ENCODE measurements around the gene CACNA2D4.
A peak's percentile ranks its signal among the peaks of the same experiment; 100 is the strongest.

Gene CACNA2D4

DNA sequence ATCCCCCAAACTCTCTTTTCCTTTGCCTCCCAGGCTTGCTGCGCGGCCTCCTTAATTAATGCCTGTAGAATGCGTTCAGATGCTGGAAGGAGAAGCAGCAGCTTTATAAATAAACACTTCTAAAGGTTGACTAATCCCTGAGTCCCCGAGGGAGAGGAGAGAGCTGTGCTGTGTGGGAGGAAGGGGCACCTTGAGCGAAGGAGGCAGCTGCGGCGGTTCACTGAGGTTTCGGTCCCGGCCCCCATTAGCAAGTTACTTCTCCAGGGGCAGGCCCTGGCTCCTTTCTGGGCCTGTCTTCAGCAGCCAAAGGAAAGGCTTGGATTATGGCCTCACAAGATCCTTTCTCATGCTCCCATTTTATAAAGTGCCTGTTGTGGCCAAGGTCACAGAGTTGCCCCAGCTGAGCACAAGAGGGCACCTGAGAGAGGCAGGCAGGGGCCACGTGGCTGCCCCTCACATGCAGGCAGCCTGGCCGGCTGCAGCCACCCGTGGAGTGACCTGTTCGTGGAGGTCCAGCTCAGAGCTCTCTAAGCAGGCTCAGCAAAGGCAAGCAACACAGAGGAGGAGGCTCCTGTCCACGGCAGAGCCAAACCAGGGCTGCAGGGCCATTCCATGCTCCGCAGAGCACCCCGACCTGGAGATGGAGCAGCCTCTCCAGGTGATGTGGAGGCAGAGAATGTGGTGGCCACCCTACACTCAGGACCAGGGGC is 15.0 kb upstream of the CACNA2D4 start:
- no peak for DNase-seq (ENCODE audit: low spot score)

DNA sequence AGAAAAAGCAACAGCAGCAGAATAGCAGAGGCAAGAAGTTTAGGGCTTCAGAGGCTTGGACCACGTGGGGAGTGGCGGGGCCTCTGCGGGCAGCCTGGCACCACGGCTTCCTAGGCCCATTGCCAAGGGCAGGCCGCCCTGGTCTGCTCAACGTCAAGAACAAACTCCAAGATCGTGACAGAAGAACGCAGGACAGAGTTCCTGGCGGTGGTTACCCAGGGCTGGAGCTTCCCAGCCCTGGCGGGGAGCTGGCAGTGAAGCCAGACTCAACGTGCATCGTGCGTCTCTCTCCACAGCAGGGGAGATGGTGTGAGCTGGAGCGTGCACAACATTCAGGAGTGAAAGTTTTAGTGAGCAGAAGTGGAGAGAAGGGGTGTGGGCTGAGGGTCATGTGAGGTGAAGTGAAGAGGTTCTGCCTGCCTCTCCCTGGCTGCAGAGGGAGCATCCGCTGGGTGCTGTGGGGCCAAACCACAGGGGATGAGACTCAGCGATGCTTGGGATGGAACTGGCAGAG is 13.9 kb upstream of the CACNA2D4 start:
- DNase-seq (ENCODE audit: low spot score): no peak

DNA sequence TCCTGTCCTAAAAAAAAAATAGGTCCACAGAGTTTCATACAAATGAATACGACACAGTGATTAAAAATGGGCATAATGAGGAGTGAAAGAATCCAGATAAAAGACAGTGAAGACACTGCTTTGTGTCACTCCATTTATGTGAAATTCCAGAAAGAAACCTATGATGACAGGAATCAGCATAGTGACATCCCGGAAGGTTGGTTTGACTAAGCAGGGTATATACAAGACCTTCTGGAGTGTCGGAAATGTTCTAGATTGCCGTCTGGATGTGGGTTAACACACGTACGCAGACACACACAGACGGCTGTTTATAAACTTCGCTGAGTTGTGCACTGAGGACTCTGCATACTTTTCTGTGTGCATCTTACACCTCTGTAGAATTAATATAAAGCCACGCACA is 13.2 kb upstream of the CACNA2D4 start:
- DNase-seq (ENCODE audit: low spot score): no peak

DNA sequence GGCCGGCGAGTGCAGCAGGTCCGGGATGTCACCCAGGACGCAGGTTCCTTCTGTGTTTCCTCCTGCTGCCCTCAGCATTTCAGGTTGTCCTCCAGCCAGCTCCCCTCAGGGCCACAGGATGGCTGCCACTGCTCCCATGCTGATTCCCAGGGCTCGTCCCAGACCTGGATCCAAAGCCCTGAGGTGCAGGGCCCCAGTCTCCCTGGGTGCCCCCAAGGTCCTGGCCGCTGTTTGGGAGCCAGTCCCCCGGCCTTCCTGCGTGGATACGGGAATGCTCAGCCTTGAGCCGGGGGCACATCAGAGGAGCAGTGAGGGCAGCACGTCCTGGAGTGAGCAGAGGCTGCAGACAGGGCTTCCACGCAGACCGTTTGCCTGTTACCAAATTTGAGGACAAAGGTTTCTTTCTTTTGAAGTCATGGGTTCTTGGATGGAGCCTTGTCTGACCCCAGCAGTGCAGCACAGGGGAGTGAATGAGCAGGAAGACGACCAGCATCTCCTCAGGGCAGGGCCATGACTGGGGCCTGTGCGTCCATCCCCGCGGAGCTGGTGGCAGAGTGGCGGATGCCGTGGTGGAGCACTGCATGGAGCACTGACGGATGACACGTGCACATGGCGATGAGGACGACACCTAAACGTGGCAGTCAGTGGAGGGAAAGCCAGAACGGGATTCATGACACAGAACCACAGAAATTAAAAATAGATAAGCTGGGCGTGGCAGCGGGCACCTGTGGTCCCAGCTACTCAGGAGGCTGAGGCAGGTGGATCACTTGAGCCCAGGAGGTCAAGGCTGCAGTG is 12.5 kb upstream of the CACNA2D4 start:
- no peak for DNase-seq (ENCODE audit: low spot score)

DNA sequence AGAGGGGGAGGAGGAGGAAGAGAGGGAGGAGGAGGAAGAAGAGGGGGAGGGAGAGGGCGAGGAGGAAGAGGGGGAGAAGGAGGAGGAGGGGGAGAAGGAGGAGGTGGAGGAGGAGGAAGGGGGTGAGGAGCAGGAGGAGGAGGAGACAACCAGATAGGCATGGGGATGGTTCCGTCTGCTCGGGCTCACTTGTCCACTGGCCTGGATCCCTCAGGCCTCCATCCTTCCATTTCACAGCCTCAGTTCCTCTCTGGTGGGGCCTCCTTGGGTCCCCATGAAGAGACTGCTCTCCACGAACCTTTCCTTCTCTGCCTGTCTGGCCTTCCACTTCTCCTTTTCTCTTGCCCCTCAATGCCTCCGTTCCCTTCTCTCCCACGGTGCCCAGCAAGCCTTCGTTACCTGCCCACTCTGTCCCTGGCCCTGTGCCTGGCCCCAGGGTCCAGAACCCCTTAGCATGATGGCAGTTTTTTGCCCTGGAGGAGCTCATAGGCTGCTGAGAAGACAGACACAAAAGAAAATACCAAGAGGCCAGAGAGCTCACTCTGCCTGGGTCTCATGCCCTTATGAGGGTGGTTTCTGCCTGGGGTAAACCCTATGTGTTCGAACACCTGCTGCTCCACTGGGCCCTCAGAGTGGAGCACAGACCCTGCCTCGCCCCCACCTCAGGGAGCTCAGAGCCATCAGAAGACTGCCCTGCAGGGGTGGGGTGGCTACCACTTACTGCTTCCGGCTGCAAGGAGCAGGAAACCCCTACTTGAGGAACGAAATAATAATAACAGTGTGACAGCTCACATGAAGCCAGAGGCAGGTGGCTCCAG is 11.7 kb upstream of the CACNA2D4 start:
- DNase-seq (ENCODE audit: low spot score): no peak

DNA sequence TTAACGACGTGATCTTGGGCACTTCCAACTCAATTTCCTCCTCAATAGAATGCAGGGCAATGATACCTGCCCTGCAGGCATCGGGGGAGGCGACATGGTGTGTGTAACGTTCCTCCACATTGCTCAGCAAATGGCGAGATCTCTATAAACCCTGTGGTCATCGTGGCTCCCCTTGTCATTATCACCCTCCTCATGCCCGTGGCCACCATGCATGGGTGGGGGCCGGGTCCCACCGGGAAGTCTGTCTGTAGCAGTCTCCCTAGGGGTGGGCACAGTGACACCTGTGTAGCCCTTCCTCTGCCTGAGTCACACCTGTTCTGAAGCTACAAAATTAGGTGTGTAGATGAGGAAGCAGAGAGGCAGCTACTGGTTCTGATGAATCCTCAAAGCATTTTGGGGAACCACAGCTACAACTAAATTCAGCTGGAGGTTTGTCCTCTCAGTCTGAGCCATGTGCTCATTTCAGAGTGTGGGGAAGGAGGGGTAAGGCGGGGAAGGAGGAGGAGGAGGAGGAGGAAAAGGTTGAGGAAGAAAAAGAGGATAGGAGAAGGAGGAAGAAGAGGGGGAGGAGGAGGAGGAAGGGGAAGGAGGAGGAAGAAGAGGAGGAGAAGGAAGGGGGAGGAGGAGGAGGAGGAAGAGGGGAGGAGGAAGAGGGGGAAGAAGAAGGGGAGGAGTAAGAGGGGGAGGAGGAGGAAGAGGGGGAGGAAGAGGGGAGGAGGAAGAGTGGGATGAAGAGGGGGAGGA is 11.0 kb upstream of the CACNA2D4 start:
- DNase-seq (ENCODE audit: low spot score): no peak

DNA sequence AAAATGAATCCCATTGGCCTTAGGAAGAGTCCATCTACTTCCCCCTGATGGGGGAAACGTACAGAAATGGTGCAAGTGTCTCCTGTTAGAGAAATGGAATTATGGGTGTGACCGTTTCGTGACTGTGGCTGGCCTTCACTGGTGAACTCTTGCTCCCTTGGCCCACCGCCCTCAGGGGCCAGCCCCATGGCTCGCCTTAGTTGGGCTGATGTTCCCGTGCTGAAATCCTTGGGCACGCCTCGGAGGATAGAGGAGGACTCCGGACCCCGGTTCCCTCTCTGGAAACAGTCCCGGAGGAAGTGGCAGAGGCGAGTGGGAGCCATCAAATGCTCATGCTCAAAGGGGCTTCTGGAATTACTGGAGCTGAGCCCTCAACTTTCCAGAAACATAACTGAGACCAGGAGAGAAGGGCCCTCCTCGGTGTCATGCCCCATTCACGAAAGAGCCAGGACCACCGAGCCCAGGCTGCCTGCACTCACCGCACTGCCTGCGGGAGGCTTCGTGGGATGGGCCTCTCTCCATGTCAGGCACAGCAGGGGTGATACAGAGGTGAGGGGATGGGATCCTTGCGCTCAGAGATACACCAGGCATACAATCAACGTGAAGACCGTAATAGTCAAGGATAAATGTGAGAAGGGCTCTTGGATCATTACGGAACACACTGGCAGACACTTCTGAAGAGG is 10.1 kb upstream of the CACNA2D4 start:
- DNase-seq (ENCODE audit: low spot score): no peak

DNA sequence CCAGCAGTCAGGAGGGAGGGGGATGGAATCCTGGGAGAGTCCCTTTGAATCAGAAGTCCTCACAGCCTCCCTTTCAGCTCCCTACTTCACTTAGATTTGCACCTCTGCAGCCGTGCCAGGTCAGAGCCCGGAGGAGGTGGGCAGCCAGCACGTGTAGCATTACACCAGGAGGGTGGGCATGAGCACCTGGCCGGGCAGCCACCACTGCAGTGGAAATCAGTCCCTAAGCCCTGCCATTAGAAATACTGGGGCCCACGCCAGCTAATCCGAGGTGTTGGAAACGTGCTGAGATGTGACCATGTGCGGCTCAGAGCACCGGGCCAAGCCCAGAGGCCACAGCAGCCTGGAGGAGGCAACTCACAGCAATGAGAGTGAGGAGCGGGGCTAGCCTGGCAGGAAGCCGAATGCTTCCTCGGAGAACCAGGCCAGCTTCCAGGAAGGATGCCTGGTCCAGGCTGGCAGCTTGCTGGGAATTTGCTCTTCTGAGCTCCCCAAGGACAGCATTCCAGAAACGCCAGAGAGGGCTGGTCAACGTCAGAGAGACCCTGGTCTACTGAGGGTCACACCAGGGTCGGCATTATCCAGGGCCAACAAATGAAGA is 9.4 kb upstream of the CACNA2D4 start:
- no peak for DNase-seq (ENCODE audit: low spot score)

DNA sequence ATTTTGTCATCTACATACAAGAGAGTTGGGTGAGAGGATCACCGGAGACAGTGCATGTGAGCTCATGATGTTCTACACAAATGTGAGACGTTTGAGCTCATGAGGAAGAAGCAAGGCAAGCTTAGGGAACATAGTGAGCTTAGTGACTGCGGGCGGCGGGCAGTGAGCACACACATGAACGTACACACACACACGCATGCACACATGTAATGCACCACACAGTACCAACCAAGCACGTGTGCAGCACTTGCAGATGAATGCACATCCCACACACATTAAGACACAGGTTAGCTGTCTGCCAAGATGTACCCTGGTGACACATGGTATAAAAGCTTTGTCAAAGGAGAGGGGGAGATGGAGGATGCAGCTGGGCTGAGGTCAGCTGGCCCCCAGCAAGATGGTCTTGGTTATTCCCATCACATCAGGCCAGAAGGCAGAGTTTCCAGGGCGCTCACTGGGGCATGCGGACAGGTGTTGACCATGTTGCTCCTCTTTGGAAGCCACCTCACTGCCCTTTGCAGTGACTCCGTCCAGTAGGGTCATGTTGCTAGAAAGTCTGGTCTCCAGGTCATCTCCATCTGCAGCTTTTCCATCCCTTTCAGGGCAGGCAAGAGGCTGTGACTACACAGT is 8.7 kb upstream of the CACNA2D4 start:
- no peak for DNase-seq (ENCODE audit: low spot score)

DNA sequence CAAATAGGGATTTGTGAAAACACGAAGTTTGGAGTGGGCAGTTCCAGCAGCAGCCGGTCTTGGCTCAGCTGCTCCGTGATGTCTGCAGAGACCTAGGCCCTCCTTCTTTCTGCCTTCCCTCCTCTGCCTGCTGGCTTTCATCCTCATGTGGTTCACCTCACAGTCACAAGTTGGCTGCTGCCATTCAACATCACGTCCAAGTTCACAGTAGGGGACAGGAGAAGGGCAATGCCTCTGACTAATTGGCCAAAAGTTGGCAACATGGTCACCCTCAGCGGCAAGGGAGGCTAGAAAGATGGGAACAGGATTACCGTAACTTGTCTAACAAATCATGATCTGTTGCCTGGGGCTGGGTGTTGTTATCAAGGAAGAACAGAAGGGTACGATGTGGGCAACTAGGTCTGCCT is 7.8 kb upstream of the CACNA2D4 start:
- no peak for DNase-seq (ENCODE audit: low spot score)

DNA sequence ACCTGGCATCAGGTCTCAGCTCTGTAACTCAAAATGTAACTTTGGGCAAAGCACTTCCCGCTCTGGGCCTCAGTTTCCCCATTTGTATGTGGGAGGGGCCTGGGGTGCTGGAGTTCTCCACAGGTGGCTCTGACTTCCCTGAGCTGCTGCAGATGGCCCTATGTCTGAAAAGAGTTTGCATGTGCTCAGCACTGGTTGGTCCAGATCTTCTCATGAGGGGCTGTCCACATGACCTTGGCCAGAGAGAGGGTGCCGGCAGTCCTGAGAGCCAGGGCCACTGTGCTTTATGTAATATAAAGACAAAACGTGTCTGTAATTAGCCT is 7.2 kb upstream of the CACNA2D4 start:
- no peak for DNase-seq (ENCODE audit: low spot score)

DNA sequence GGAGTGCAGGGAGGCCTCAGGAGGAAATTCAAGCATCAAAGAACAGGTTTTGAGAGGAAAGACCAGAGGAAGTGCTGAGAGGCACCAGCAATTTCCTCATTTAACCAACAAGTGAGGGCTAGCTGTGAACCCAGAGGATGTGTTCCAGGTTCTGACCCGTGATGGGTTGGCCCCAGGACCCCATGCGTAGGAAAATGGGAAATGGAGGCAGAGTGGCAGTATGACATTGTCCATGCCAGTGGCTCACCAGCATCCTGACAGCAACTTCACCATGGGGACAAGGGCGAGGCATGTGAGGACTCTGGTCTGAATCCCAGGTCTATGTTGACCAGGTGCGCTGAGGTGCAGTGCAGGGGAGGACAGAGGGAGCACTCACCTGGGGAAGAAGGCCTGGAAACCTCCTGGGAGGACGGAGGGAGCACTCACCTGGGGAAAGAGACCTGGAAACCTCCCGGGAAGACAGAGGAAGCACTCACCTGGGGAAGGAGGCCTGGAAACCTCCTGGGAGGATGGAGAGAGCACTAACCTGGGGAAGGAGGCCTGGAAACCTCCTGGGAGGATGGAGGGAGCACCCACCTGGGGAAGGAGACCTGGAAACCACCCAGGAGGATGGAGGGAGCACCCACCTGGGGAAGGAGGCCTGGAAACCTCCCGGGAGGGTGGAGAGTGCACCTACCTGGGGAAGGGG is 6.7 kb upstream of the CACNA2D4 start:
- DNase-seq (ENCODE audit: low spot score): no peak

DNA sequence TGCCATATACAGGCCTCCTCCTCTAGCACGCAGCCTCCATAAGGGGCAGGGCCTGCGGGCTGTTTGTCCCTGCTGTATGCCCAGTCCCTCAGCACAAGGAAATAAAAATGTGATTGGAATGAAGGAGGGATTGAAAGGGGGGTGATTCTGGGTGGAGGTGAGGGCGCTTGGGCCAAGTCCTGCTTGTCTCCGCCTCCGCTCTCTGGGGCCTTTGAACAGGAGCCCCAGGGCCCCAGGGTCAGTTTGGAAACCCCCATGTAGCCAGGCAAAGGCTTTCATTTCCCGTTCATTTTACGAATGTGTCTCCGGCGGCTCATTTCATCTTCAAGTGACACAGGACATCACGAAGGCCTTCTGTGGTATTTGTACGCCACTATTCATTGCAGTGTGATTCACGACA is 4.5 kb upstream of the CACNA2D4 start:
- DNase-seq (ENCODE audit: low spot score): no peak

DNA sequence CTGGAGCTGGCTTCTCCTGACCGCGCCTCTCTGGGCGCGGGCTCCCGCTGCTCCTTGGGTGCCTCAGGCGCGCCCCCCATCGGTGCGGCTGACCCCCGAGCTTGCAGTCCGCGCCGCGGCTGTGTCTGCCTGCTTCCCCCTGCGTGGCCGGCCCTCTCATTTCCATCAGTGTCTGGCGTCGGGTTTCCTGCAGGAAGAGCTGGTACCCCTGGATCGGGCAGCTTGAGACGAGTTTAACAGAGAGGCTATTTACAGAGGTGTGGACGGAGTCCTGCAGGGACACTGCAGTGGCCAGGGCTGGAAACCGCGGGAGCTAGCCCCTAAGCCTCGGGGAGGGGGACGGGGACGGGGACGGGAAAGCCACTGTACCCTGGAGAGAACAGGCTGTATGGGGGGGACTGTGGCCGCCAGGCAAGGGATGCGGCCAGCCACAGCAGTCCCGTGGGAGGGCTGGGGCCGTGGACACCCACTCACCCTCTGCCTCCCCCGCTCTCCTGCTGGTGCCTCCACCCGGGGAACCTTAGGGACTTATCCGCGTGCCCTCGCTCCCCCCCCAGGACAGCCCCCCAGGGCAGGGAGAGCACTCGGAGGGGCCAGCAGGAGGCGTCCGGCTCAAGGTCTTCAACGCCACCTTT is 3.7 kb upstream of the CACNA2D4 start:
- peak; percentile 8 for DNase-seq (ENCODE audit: low spot score)

DNA sequence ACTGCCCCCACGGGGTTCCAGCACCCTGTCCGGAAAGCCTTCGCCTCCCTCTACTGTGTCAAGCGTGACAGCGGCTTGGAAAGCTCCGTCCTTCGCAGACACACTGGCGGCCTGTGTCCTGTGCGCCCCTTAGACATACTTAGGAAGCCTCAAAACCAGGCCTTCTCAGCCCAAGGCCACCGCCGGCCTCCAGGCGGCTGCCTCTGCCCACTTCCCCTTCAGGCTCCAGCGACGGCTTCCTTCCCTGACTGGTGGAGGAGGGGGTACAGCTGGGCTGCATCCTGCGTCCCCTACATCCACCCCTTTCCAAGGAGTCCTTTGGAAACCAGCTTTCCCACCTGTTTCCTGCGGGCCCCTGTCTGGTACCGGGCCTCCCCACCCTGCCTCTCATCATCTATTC is 2.5 kb upstream of the CACNA2D4 start:
- no peak for DNase-seq (ENCODE audit: low spot score)

DNA sequence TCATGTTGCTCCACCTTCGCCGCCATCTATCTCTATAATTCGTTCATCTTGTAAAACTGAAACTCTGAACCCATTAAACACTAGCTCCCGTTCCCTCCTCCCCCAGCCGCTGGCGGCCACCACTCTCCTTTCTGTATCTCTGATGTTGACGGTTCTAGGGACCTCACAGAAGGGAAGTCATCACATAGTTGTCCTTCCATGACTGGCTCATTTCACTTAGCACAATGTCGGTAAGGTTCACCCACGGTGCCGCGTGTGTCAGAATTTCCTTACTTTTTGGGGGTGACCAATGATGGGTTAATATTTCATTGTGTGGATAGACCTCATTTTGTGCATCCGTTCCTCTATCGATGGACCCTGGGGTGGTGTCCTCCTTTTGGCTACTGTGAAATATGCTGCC is 2.0 kb upstream of the CACNA2D4 start:
- DNase-seq (ENCODE audit: low spot score): no peak

DNA sequence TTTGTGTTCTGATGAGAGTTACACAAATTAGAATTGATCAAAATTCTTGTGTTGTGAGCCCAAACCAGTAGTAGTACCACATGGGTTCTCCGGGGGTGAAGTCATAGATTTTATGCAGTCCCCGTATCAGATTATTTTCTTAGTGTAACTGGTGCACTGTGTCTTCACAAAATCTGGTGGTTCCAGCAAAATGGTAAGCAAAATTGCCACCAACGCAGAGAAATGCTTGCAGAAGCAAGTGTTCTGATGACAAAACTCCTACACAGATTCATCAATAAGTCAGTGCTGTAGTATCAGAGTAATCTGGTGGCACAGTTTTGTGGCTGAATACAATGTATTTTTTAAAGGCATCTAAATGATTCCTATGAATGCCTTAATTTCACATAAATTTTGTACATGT is 1.3 kb upstream of the CACNA2D4 start:
- no peak for DNase-seq (ENCODE audit: low spot score)

DNA sequence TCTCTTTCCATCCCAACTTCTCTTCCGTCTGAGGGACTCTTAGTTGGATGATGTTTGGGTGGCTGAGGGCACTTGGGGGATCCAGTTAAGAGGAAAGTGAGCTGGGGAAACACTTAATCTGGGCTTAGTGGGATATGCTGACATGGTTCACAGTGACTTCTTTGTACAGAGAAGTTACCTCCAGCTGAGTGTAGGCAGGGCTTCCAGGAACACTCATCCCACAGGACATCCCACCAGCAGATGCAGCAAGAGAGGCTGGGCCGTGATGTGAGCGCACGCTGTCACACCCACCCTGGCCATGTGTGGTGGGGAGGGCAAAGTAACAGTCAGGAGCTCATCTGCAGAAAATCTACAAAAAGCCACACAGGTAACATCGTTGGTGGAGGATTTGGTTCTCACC is 832 bp upstream of the CACNA2D4 start:
- DNase-seq (ENCODE audit: low spot score): no peak

DNA sequence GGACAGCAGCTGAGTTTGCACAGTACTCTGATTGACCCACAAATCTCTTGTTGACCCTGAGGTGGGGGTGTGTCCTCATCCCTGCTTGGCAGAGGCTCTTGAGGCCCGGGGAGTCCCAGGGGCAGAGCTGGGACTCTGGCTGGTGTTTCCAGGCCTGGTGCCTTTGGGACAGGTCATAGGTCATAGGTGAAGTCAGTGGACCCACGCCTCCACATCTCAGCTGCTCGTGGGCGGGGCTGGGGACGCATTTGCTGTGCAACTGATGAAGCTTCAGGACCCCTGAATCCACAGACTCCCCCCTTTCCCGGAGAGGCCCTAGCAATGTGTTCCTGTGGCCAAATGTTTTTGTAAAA is 408 bp upstream of the CACNA2D4 start:
- DNase-seq (ENCODE audit: low spot score): no peak
